CD4-positive, alpha-beta T cell treated with Interleukin-15 for 4 hours (primary cell): ENCODE measurements around the gene SIRPB2.
"Not testable (repeated sequence)": the region's sequence is repeated elsewhere in the genome, so short reads cannot be mapped to it uniquely, and the experiment has no call there.

Experiments used
- DNase-seq: peaks from one replicate; pipeline ENCODE4 v3.0.0-alpha.2; 2020; ENCODE audit warnings: low spot score

Gene SIRPB2

DNA sequence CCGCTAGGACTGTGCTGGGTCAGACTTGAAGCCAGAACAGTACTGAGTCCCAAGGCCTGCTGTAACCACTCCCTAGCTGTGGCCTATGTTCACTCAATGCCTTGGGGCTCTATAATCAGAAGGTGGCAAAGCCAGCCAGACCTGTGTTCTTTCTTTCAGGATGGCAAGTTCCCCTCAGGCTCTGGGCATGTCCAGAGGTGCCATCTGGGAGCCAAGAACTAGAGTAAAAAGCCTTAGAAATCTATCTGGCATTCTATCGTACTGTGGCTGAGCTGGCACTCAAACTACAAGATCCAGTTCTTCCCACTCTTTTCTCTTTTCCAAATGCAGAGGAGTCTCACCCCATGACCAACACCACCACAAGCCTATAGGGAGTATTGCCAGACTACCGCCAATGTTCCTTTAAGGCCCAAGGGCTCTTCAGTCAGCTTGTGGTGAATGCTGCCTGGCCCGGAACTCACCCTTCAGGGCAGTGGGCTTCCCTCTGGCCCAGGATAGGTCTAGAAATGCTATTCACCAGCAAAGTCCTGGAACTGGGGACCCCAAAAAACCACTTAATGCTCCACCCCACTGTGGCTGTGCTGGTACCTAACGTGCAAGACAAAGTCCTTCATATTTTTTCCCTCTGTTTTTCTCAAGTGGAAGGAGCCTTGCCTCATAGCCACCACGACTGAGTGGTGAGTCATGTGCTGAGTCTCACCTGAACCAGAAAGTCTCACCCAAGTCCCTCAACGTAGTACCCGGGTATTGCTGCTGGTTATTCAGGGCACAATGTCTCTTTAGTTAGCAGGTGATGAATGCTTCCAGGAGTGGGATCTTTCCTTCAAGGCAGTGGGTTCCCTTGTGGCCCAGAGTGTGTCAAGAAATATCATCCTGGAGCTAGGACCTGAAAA lies 8.6 kb upstream of the SIRPB2 start:
- no peak for DNase-seq

DNA sequence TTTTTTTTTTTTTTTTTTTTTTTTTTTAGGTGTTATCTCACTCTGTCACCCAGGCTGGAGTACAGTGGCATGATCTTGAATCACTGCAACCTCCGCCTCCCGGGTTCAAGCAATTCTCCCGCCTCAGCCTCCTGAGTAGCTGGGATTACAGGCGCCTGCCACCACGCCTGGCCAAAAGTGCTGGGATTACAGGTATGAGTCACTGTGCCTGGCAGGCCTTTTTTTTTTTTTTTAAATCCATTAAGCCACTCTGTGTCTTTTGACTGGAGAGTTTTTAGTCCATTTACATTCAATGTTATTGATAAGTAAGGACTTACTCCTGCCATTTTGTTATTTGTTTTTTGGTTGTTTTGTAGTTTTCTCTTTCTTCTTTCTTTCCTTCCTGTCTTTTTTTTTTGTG lies 6.2 kb upstream of the SIRPB2 start:
- DNase-seq = not testable (repeated sequence)

DNA sequence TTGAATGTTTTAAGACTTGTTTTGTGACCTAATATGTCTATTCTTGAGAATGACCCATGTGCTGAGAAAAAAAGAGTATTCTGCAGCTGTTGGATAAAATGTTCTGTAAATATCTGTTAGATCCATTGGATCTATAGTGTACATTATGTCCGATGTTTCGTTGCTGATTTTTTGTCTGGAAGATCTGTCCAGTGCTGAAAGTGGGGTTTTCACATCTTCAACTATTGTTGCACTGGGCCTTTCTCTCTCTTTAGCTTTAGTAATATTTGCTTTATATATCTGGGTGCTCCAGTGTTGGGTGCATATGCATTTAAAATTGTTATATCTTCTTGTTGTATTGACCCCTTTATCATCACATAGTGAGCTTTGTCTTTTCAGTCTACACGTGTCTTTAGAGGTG lies 5.7 kb upstream of the SIRPB2 start:
- no peak for DNase-seq

DNA sequence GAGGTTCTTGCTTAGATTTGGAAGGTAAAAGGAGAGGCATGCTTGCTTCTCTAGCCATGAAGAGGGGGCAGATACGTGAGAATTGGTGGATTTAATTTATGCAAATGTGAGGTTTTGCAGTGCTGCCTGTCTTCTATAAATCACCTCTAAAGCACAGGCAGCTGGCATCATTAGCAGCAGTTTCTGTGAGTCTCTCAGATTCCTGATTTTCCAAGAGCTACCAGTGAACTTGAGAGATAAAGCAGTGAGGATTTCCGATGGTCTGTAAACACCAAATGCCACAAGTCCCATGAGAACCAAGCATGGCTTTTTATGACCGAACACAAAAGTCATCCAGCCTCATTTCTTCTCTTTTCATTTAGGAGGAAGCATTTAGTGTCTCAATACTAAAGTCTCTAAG lies 3.2 kb upstream of the SIRPB2 start:
- DNase-seq = no peak

DNA sequence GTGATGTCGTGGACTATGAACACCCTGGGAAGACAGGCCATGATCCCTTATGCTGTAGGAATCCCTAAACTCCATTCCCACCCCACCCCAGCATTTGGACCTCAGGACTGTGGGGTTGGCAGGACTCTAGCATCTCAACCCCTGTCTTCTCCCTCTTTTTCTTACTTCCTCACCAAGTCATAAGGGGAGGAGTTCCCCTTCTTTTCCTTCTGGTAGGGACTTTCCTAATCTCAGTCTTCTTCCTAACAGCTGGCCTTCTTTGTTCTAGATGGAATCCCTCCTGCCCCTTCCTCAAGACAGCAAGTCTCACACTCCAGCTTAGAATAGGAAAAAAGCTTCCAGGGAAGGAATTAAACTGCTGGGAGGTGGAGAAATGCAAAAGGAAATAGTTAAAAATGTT lies 2.3 kb upstream of the SIRPB2 start:
- no peak for DNase-seq

DNA sequence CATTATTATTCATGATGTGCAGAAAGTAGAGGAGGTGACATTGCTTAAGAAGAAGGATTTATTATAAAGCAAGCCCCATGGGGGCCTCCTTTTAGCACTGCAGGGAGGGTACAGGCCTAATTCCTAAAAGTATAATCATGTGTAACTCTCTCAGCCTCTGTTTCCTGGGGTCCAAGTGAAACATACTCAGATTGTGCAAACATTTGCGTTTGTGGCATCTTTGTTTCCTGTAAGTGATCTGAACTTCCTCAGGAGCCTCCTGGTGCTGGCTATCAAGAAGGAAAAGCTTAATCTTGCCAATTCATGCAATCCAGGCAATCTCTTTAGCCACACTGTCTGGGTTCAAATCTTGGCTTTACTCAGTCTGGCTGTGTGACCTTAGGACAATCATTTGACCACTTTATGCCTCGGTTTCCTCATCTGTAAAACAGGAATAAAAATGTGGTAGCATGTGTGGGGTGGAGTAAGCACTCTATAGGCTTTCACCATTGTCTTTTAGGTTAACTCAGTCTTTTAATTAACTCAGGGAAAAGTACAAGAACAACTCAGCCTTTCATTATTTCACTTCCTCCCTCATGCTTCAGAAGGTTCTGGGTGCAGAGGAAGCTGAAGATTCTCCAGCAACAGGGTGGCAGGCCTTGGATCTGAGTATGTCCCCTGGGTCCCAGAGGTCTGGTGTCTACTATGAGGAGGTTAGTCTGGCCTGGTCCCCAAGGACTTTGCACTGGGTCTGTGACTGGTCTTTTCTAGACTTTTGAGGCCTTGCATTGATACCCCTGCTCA lies 831 bp upstream of the SIRPB2 start:
- no peak for DNase-seq

DNA sequence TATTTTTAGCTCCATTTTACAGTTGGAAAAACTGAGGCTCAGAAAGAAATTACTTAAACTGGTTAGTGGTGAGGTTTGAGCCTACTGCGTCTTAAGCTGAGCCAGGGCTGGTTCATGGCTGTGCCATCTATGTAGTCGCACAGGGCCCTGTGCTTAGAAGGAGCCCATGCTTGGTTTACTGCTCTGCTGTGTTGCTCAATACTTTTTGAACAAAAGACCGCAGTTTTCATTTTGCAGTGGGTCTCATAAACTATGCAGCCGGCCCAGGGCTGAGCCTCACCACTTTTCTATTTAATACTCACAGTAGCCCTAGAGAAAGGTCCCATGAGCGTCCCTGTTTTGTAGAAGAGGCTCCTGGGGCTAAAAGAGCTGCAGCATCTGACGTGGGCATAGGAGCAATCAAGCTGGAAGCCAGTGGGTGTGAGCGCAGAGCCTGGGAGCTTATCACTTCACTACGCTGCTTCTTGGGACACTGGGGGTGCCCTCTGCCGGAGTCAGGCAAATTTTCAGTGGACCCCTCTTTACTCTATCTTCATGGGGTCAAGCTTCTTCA lies 501 bp downstream of the SIRPB2 start:
- no peak for DNase-seq

DNA sequence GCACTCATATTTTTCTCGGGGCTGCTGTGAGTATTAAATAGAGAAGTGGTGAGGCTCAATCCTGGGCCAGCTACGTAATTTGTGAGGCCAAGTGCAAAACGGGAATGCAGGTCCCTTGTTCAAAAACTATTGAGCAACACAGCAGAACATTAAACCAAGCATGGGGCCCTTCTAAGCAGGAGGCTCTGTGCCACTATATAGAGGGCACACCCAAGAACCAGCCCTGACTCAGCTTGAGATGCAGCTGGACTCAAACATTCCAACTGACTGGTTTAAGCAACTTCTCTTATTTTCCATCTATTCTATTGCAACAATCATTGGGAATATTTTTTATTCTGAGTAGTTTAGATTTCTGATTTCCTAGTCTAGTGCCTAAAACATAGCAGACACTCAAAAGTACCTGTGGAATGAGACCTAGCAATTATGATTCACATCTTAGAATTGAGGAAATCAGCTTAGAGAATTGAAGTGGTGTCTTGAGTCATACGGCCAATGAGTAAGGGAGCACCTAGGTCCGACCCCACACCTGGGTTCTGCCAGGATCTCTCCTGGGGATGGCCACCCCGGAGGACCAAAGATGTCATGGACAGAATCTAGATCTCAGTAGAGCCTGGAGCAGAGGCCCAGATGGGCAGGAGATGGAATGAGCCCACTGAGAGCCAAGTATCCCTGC lies 1.3 kb downstream of the SIRPB2 start:
- no peak for DNase-seq

DNA sequence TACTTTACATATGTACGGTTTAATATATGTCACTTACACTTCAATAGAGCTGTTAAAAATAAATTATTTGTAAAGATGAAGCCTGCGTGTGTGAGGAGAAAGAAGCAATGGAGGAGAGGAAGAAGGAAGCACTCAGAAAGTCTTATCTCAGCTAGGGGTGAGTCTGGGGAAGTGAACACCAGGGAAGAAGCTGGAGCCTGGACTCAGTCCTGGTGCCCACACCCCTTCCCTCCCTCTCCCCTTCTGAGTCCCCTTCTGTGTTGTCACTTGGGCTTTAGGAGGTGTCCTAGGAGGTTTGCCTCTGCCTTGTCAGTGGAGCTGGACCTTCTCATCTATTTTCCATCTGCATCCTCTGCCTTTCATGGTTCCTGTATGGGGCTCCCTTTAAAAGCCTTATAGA lies 1.9 kb downstream of the SIRPB2 start:
- no peak for DNase-seq

DNA sequence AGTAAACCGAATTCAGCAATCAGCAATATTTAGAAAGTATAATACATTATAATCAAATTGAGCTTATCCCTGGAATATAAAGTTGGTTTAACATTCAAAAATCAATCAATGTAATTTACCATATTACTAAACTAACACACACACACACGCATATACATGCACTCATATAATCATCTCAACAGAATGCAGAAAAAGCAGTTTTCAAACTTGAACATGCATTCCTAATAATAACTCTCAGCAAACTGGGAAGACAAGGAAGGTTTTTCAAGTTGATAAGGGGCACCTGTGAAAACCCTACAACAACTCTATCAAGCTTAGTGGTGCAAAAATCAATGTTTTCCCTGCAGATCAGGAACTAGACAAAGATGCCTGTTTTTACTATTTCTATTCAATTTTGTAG lies 4.7 kb downstream of the SIRPB2 start:
- no peak for DNase-seq

DNA sequence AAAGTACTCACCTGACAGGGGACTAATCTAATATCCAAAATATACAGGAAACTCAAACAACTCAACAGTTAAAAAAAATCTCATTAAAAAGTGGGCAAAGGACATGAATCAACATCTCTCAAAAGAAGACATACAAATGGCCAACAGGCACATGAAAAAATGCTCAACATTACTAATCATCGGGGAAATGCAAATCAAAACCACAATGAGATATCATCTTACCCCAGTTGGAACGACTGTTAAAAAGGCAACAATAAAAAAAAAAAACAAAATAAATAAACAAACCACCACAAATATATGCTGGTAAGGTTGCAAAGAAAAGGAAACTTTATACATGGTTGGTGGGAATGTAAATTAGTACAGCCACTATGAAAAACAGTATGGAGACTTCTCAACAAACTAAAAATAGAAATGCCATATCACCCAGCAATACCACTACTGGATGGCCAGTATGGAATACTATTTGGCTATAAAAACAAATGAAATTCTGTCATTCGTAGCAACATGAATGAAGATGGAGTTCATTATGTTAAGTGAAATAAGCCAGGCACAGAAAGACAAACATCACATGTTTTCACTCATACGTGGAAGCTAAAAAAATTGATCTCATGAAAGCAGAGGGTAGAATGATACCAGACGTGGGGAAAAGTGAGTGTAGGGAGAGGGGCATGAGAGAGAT lies 6.6 kb downstream of the SIRPB2 start:
- DNase-seq = no peak

DNA sequence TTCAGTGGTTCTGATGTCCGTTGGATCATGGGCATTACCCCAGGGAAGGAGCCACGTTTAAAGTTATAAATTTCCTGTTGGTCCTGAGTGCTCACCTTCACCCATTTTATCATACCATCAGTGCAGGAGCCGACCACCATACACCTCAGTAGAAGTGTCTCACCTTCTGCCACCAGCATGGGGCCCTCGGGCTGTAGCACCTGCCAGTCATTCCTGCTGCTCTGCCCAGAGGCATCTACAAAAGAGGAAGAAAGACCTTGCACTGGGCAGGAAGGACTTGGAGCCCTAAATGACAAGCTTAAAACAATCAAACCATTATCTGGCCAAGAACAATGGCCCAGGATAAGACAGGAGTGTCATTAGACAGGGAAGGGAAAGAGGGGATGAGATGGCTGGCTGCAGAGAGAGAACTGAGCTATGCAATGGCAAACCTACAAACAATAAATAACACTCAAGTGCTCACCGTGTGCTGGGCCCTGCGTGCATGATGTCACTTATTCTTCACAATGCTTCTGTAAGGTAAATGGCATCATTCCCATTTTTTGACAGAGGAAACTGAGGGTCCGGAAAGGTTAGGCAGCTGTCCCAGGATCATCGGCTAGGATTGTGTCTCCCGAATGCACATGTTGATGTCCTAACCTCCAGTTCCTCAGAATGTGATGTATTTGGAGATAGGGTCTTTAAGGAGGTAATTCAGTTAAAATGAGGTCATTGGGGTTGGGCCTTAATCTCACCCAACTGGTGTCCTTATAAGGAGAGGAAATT lies 11.2 kb downstream of the SIRPB2 start:
- no peak for DNase-seq

DNA sequence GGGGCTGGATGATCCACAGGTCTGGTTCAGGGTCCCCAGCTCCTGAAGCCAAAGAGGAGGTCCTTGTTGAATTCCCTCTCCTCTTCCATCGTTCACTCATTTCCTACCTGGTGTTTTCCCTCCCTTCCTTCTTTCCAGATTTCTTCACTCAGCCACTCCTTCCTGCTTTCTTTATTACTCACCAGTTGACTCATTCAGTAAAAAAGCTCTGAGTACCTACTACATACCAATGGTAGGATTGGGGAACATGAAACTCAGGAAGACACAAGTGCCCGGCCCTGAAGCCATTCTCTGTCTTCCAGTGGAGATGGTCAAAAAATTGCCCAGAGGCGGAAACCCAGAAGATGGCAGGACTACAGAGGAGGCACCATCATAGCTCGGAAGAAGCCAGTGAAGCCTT lies 12.7 kb downstream of the SIRPB2 start:
- no peak for DNase-seq

DNA sequence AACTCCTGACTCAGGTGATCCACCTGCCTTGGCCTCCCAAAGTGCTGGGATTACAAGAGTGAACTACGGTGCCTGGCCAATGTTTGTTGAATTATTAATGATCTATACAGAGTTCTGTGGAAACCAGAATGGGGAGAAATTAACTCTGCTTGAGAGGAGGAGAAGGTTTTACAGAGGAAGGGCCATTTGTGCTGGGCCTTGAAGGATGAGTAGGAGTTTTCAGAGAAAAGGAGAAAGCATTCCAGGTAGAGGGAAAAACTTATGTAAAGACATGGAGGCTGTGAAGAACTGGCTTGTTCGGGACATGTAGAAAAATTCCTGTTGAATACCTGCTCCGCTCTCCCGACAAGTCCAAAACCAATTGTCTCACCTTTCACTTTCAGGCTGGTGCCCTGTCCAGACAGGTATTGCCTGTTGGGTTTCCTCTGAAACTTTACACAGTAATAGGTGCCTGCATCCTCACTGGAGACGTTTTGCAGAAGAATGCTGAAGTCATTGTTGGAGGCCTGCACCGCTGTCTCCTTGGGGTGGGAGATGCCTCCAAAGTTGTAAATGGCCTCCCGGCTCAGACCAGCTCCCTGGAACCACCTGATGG lies 13.2 kb downstream of the SIRPB2 start:
- no peak for DNase-seq

DNA sequence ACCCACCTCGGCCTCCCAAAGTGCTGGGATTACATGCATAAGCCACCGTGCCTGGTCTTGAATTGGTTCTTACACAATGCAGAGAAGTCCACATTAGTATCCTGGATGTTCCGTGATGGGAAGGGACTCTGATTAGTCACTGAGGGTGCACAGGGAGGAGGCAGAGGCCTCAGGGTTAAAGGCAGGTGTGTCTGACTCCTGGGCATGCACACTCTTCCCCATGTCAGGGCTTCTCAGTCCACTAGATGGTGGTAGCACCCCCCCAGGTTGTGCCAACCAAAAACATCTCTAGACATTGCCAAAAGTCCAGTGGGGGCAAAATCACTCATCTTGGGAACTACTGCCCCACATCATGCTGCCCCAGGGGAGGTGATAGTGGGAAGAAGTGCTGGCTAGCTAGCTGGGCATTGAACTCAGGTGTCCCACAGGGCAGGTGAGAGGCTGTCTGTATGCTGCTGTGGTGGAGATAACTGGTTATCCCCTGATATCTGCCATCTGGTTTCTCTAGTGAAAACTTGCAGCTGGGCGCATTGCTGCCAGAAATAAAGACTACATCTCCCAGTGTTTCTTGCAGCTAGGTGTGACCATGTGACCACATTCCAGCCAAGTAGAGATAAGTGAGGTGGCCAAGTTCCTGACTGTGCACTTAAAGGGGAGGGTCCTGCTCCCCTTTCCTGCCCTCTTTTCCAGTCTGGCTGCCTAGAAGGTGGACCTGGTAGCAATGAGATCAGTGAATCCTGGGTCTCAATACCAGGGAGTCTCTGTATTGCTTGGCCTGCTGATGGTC lies 16.2 kb downstream of the SIRPB2 start:
- DNase-seq = no peak

DNA sequence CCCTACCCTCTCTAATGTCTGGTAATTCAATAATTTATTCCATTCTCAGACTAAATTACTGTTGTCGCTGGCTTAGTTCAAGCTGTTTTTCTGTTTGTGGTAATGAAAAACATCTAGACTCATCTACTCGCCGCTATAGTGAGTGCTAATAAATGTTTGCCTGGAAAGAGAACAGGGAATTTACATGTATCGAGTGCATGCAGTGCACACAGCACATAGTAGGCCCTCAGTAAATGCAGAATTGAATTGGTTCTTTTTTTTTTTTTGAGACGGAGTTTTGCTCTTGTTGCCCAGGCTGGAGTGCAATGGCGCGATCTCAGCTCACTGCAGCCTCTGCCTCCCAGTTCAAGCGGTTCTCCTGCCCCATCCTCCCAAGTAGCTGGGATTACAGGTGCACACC lies 16.9 kb downstream of the SIRPB2 start:
- no peak for DNase-seq

DNA sequence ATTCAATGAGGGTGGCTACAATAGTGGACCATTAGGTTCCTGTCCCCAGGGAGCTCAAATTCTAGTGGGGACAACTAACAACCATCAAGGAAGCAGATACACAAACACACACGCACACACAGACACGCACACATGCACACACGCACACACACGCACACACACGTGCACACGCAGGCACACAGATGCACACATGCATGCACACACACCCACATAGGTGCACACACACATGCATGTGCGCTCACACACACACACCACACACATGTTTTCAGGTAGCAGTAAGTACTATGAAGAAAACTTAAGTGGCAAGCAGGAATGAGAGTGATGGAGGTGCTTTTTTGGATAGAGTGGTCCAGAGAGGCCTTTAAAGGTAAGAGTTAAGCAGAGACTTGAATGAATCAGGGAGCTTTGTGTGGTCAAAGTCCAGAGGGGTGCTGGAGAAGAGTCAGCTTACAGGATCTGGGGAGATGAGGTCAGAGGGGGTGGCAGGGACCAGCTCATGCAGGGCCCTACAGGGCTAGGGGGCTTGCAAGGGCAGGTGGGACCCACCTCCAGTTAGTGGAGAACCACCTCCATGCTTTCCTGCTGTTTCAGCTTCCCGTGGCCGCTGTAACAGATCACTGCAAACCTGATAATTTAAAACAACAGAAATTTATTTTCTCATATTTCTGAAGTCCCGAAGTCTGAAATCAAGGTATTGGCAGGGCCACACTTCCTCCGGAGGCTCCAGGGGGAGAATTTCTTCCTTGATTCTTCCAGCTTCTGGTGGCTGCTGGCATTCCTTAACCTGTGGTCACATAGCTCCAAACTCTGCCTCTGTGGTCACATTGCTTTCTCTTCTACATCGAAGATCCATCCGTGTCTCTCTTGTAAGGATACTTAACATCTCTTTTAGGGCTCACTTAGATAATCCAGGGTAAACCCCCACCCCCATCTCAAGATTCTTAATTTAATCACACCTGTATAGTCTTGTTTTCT lies 17.7 kb downstream of the SIRPB2 start:
- no peak for DNase-seq

DNA sequence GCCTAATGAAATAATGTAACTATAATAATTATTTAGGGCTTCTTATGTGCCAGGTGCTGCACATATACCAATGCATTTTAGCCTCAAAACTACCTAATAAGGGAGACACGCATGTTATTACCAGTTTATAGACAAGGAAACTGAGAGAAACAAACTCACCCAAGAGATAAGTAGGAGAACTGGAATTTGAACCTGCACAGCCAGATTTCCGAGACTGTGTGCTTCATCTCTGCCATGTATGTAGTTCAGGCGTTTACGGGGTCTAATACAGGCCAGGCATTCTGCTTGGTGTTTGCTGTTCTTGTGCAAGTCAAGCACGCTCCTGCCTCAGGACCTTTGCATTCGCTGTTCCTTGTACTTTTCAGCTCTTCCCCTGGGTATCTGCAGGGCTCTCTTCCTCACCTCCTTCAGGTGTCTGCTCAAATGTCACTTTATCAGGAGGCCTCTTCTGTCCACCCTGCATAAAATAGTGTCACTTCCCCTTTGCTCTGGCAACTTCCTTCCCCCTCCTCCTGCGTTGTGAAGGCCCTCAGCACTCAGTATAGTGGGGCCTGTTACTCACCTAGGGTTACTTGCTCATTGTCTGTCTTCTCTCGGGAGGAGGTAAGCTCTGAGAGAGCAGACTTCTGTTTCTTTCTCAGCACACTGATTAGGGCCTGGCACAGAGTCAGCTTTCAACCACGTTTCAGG lies 18.5 kb downstream of the SIRPB2 start:
- no peak for DNase-seq
